Left lobe of liver (tissue), 2 donors: ENCODE data around the gene DNM3. TPM values are rescaled to one million over a fixed set of nuclear protein-coding genes. Genes with fewer than 3 reads are reported as not detected.
A peak's percentile ranks its signal among the peaks of the same experiment; 100 is the strongest.

Source experiments
- ATAC-seq: fragments of 200-7000 bp; cut with Tn5 transposase; one replicate; pipeline ENCODE4 v1.9.1; 2020; ENCODE audit warnings: mild to moderate bottlenecking, moderate library complexity
- DNase-seq: peaks from one replicate; pipeline ENCODE4 v3.0.0-alpha.2; 2020; ENCODE audit warnings: low spot score
- total RNA-seq: library from RNA; stranded (reverse); gene quantifications from one replicate; pipeline ENCODE4 v1.2.1, GENCODE V29; 2021
- donor health status: DM: no; HTN: no; CAD: no; lungs with moderate emphysema.
- donor health status: DM: no; HTN: yes; CAD: no.

Gene DNM3
- total RNA-seq, 1 donor from 2014 or later = 0.40 TPM

GRCh38 chr1:172135076-172135672 is 293.9 kb downstream of the DNM3 start:
- DNase-seq (no peak), ATAC-seq (no peak)

- no peak for DNase-seq
- no peak for ATAC-seq
These were observed 294.8 kb downstream of the DNM3 start for GRCh38 chr1:172135978-172136610.

- DNase-seq = no peak
- ATAC-seq = no peak
These were observed 295.6 kb downstream of the DNM3 start for GRCh38 chr1:172136925-172137324.

GRCh38 chr1:172137703-172138454 is 296.6 kb downstream of the DNM3 start:
- no peak for ATAC-seq
- no peak for DNase-seq

- ATAC-seq (no peak), DNase-seq (no peak)
These were observed 297.3 kb downstream of the DNM3 start for GRCh38 chr1:172138634-172139033.

GRCh38 chr1:172139196-172139595 is 297.9 kb downstream of the DNM3 start:
- DNase-seq (no peak), ATAC-seq (no peak)

- no peak for DNase-seq
- ATAC-seq = no peak
These were observed 298.8 kb downstream of the DNM3 start for GRCh38 chr1:172140072-172140471.

GRCh38 chr1:172140591-172140990 is 299.3 kb downstream of the DNM3 start:
- ATAC-seq (no peak), DNase-seq (no peak)

GRCh38 chr1:172141341-172141881 is 300.1 kb downstream of the DNM3 start:
- no peak for ATAC-seq
- no peak for DNase-seq

- no peak for ATAC-seq
These were observed 301.0 kb downstream of the DNM3 start for GRCh38 chr1:172142324-172142723.

GRCh38 chr1:172143384-172144055 is 302.2 kb downstream of the DNM3 start:
- DNase-seq (no peak), ATAC-seq (no peak)

More at GRCh38 chr1:172142324-172142723, 301.0 kb downstream of the DNM3 start:
- DNase-seq = no peak

GRCh38 chr1:172144445-172145061 is 303.3 kb downstream of the DNM3 start:
- ATAC-seq = peak; percentile 79

GRCh38 chr1:172145231-172145651 is 303.9 kb downstream of the DNM3 start:
- DNase-seq (no peak), ATAC-seq (peak; percentile 14)

More at GRCh38 chr1:172144445-172145061, 303.3 kb downstream of the DNM3 start:
- peak; percentile 47 for DNase-seq

- ATAC-seq (peak; percentile 35), DNase-seq (no peak)
These were observed 304.4 kb downstream of the DNM3 start for GRCh38 chr1:172145656-172146055.

GRCh38 chr1:172146141-172146850 is 305.0 kb downstream of the DNM3 start:
- no peak for DNase-seq
- no peak for ATAC-seq

- DNase-seq = no peak
- no peak for ATAC-seq
These were observed 306.2 kb downstream of the DNM3 start for GRCh38 chr1:172147541-172147940.

- no peak for DNase-seq
- no peak for ATAC-seq
These were observed 306.9 kb downstream of the DNM3 start for GRCh38 chr1:172148213-172148612.

GRCh38 chr1:172148707-172149106 is 307.4 kb downstream of the DNM3 start:
- ATAC-seq (no peak), DNase-seq (no peak)

GRCh38 chr1:172149346-172149745 is 308.0 kb downstream of the DNM3 start:
- ATAC-seq = no peak
- no peak for DNase-seq

- no peak for ATAC-seq
These were observed 313.3 kb downstream of the DNM3 start for GRCh38 chr1:172154551-172154950.

More at GRCh38 chr1:172154551-172154950, 313.3 kb downstream of the DNM3 start:
- no peak for DNase-seq
